Gastrocnemius medialis (tissue), 4 donors: ENCODE measurements around the gene CDC14A. TPM values are rescaled to one million over a fixed set of nuclear protein-coding genes. Genes with fewer than 3 reads are reported as not detected.

Source experiments
- ATAC-seq, 2 donors: fragments of 150-250 bp; one replicate each; pipeline ENCODE4 v1.9.1; 2016
- DNase-seq, 2 donors: peaks; one replicate each; pipeline ENCODE4 v3.0.0-alpha.2; 2019
- H3K27ac ChIP-seq, 4 donors: fragments of 200-600 bp; sonication (generic); 1 replicate in 1 of 4; 2 replicates in 3 of 4; pipeline ENCODE4 v1.5.1; 2016 to 2018; ENCODE audit warnings: mild to moderate bottlenecking in 2 of 4, moderate library complexity in 1 of 4
- H3K27me3 ChIP-seq, 3 donors: fragments of 200-600 bp; sonication (generic) in 2 of 3; 1 replicate in 1 of 3; 2 replicates in 2 of 3; pipeline versions ENCODE4 v1.5.1 to v1.6.0; 2016 to 2019; ENCODE audit warnings: mild to moderate bottlenecking in 1 of 3, moderate library complexity in 1 of 3
- H3K36me3 ChIP-seq, 2 donors: fragments of 200-600 bp; sonication (generic) in 1 of 2; one replicate each; pipeline ENCODE4 v1.5.1; 2017 to 2018
- H3K4me1 ChIP-seq, 2 donors: fragments of 200-600 bp; sonication (generic) in 1 of 2; one replicate each; pipeline ENCODE4 v1.5.1; 2016 to 2017; ENCODE audit warnings: mild to moderate bottlenecking in 2 of 2
- H3K4me3 ChIP-seq, 4 donors: fragments of 200-600 bp; sonication (generic) in 3 of 4; 1 replicate in 1 of 4; 2 replicates in 3 of 4; pipeline ENCODE4 v1.5.1; 2016 to 2019; ENCODE audit warnings: mild to moderate bottlenecking in 2 of 4
- H3K9me3 ChIP-seq, 3 donors: fragments of 200-600 bp; sonication (generic) in 2 of 3; 1 replicate in 1 of 3; 2 replicates in 2 of 3; pipeline ENCODE4 v1.5.1; 2016 to 2019
- POLR2A ChIP-seq, 2 donors: fragments of 450-650 bp; IDR thresholded peaks; one replicate each; pipeline ENCODE4 v1.6.1; 2017; ENCODE audit warnings: antibody characterized with exemption in 2 of 2, mild to moderate bottlenecking in 2 of 2, moderate library complexity in 2 of 2
- in situ Hi-C, 4 donors: fragments of 200-750 bp; cut with MboI; loops; one replicate each; pipeline versions ENCODE4 v1.15.0 to v1.8.0; 2017; ENCODE audit warnings: low sequenced_read_pairs in 4 of 4
- intact Hi-C: fragments of 100-400 bp; cut with DNase I; formaldehyde crosslinking; loops from one replicate; pipeline ENCODE4 v1.15.1; 2023; ENCODE audit warnings: low total_unique reads
- total RNA-seq, 4 donors: library from RNA; depleted of rRNA; stranded (reverse); fragments of >200 nt; gene quantifications; one replicate each; pipeline versions ENCODE4 v1.1.0 to v1.2.3, GENCODE V29; 2016
- TF ChIP-seq, protein P1 (sequence below), 5 experiments: fragments of 450-650 bp in 3 of 5; fragments of 200-600 bp in 2 of 5; sonication (generic) in 2 of 5; IDR thresholded peaks in 4 of 5; conservative IDR thresholded peaks in 1 of 5; 1 replicate in 4 of 5; 2 replicates in 1 of 5; pipeline ENCODE4 v1.5.1; 2016 to 2019; ENCODE audit warnings: antibody characterized with exemption in 5 of 5, mild to moderate bottlenecking in 3 of 5, moderate library complexity in 3 of 5

CDC14A gene
- total RNA-seq, 4 donors from 2014 or later, result 2.1 to 10.0 (median 6.0) TPM

DNA sequence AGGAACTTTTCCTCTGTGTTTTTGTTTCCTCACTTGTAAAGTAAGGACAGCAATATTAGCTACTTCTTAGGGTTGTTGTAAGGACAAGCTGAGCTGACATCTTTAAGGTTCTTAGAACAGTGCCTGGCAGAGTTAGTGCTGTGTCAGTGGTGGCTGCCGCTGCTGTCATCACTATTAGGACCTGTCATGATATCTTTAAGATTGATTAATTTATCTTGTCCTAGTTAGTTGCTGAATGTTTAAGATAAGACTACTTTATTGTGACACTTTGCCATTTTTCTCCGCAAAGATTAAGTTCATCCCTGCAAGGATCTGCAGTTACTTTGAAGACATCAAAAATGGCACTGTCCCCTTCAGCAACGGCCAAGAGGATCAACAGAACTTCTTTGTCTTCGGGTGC, 145.5 kb downstream of the CDC14A start:
- no peak for ATAC-seq
- Histone ChIP-seq H3K27ac (no peak overlapping the region), H3K27me3 (no peaks in the 10 kb centered on the region), H3K4me3 (no peak overlapping the region), H3K36me3 (peaks cover 0 to 24% of the 10 kb centered on the region in 2 donors), H3K4me1 (no peaks in the 10 kb centered on the region), H3K9me3 (no peaks in the 10 kb centered on the region)
- no peak for TF ChIP-seq POLR2A (IDR thresholded peaks at IDR 0.05)
- TF ChIP-seq, protein P1, sequence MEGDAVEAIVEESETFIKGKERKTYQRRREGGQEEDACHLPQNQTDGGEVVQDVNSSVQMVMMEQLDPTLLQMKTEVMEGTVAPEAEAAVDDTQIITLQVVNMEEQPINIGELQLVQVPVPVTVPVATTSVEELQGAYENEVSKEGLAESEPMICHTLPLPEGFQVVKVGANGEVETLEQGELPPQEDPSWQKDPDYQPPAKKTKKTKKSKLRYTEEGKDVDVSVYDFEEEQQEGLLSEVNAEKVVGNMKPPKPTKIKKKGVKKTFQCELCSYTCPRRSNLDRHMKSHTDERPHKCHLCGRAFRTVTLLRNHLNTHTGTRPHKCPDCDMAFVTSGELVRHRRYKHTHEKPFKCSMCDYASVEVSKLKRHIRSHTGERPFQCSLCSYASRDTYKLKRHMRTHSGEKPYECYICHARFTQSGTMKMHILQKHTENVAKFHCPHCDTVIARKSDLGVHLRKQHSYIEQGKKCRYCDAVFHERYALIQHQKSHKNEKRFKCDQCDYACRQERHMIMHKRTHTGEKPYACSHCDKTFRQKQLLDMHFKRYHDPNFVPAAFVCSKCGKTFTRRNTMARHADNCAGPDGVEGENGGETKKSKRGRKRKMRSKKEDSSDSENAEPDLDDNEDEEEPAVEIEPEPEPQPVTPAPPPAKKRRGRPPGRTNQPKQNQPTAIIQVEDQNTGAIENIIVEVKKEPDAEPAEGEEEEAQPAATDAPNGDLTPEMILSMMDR (IDR thresholded peaks at IDR 0.05 in 4 of 5, conservative IDR thresholded peaks at IDR 0.05 in 1 of 5), result no peak
- in situ Hi-C loops (loop anchor here in 1 of 4 donors (25.0 kb wide), 1 partner anchor 365 kb away; no protein-coding TSS in a partner anchor), intact Hi-C loops (no loop called here)
- no peak for DNase-seq

DNA sequence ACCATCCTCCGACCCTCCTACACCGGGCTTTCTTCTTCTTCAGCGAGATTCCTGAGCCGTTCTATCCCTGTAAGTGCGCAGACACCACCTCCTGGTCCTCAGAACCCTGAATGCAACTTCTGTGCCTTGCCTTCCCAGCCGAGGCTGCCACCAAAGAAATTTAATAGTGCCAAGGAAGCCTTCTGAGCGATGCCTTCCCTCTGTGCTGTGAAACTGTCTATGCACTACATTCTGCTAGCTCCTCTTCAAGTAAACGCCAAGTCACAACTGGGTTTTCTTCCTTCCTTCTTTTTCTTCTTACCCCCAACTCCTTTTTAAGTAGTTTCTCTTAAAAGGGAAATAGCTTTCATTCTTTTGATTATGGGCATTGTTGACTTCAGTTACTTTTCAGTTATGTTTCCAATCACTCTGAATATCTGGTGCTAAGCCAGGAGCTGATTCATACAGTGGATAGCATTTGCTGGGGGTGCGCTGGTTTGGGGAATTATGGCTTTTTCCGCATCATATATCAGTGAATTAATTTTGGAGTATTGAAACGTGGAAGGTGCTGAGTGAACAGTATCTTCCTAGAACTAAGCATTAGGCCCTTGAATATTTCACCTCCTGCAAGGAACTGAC, 147.0 kb downstream of the CDC14A start:
- intact Hi-C loops (no loop called here), in situ Hi-C loops (loop anchor here in 1 of 4 donors (25.0 kb wide), 1 partner anchor 363 kb away; no protein-coding TSS in a partner anchor)
- H3K4me1 ChIP-seq, result no peaks in the 10 kb centered on the region
- ATAC-seq, result no peak
- no peak overlapping the region for H3K4me3 ChIP-seq
- H3K27ac ChIP-seq, result no peak overlapping the region
- no peak for TF ChIP-seq POLR2A (IDR thresholded peaks at IDR 0.05)
- TF ChIP-seq, protein P1 (IDR thresholded peaks at IDR 0.05 in 4 of 5, conservative IDR thresholded peaks at IDR 0.05 in 1 of 5), result no peak
- H3K9me3 ChIP-seq, result no peaks in the 10 kb centered on the region
- H3K36me3 ChIP-seq, result peaks cover 0 to 24% of the 10 kb centered on the region in 2 donors
- no peaks in the 10 kb centered on the region for H3K27me3 ChIP-seq
- DNase-seq, result no peak

DNA sequence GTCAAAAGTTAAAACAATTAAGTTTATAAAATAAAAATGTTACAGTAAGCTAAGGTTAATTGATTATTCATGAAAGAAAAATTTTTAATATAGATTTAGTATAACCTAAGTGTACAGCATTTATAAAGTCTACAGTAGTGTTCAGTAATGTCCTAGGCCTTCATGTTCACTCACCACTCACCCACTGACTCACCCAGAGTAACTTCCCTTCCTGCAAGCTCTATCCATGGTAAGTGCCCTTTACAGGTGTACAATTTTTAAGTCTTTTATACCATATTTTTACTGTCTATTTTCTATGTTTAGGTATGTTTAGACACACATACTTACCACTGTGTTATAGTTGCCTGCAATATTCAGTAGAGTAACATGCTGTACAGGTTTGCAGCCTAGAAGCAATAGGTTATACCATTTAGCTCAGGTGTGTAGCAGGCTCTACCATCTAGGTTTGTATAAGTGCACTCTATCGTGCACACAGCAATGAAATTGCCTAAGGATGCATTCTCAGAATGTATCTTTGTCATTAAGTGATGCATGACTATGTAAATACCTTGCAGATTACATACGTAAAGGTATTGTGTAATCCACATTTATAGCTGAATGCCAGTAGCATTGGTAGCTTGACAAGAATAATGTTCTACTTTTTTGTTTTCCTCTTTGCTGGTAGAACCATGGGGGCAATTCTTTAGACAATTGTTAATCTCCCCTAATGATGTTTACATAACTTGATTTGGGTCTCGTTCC, 149.9 kb downstream of the CDC14A start:
- intact Hi-C loops, result no loop called here
- ATAC-seq, result no peak
- no peak overlapping the region for H3K27ac ChIP-seq
- no peaks in the 10 kb centered on the region for H3K27me3 ChIP-seq
- no peak for DNase-seq
- H3K4me1 ChIP-seq, result no peaks in the 10 kb centered on the region
- no peak overlapping the region for H3K4me3 ChIP-seq
- H3K9me3 ChIP-seq, result no peaks in the 10 kb centered on the region
- in situ Hi-C loops, result no loop called here
- TF ChIP-seq POLR2A (IDR thresholded peaks at IDR 0.05), result no peak
- TF ChIP-seq, protein P1 (IDR thresholded peaks at IDR 0.05 in 4 of 5, conservative IDR thresholded peaks at IDR 0.05 in 1 of 5), result no peak
- peaks cover 0 to 32% of the 10 kb centered on the region in 2 donors for H3K36me3 ChIP-seq

DNA sequence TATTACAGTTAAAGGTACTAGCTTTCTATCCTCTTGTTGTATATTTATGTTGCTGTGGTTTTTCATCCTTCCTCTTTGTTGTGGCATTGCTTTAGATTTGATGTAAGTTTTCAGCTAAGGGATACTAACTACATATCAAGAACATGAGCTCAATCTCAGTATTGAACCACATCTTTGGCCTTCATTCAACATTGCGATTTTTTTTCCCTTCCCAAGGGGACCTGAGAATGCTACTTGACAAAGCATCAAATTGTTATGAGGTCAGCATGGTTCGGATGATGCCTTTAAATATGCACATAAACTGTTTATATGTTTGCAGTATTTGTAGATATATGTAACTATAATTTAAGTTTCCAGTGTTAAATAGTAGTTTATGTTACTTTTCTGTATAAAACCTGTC, 153.9 kb downstream of the CDC14A start:
- Histone ChIP-seq H3K27ac (no peak overlapping the region), H3K4me3 (no peak overlapping the region), H3K27me3 (no peaks in the 10 kb centered on the region), H3K36me3 (peaks cover 0 to 9% of the 10 kb centered on the region in 2 donors), H3K4me1 (no peaks in the 10 kb centered on the region), H3K9me3 (no peaks in the 10 kb centered on the region)
- intact Hi-C loops, result no loop called here
- ATAC-seq, result no peak
- in situ Hi-C loops, result no loop called here
- no peak for TF ChIP-seq POLR2A (IDR thresholded peaks at IDR 0.05)
- TF ChIP-seq, protein P1 (IDR thresholded peaks at IDR 0.05 in 4 of 5, conservative IDR thresholded peaks at IDR 0.05 in 1 of 5), result no peak
- no peak for DNase-seq
